Panc1 (cell line): ENCODE results near the gene NUP93. TPM values are rescaled to one million over a fixed set of nuclear protein-coding genes. Genes with fewer than 3 reads are reported as not detected.

Experiments used
- ATAC-seq: fragments of 200-7000 bp; cut with Tn5 transposase; 2 replicates; pipeline ENCODE4 v1.9.1; 2020; ENCODE audit warnings: mild to moderate bottlenecking, moderate library complexity
- BruUV-seq: library from RNA; stranded (reverse); fragments of 400-500 nt; replicated peaks from 2 replicates; lab custom pipeline; 2021; lab: Mats Ljungman, UMichigan
- CTCF ChIA-PET: fragments of 300-600 bp; sonication (Branson Sonifier 250); formaldehyde crosslinking; loops from one replicate; lab custom pipeline; 2022; ENCODE audit warnings: antibody characterized with exemption; lab: Charles Lee
- POLR2A ChIA-PET: fragments of 300-600 bp; sonication (Branson Sonifier 250); formaldehyde crosslinking; loops from one replicate; lab custom pipeline; 2022; ENCODE audit warnings: antibody characterized with exemption; lab: Charles Lee
- DNase-seq: peaks from one replicate; pipeline ENCODE4 v3.0.0-alpha.2; 2010; ENCODE audit warnings: low read depth, low spot score
- H3K27ac ChIP-seq: 2 replicates; pipeline ENCODE4 v1.5.1; 2011; ENCODE audit warnings: mild to moderate bottlenecking, low read length, inconsistent platforms
- H3K27me3 ChIP-seq: fragments of 200-500 bp; sonication (Bioruptor generic); 2 replicates; pipeline ENCODE4 v1.6.0; 2014; ENCODE audit warnings: low read length, inconsistent platforms; ENCODE audit not compliant: control insufficient read depth, insufficient read depth
- H3K36me3 ChIP-seq: fragments of 200-500 bp; sonication (Bioruptor generic); 2 replicates; pipeline ENCODE4 v1.5.1; 2014; ENCODE audit warnings: inconsistent platforms, mild to moderate bottlenecking, low read length, moderate library complexity; ENCODE audit not compliant: control insufficient read depth, insufficient read depth
- H3K4me1 ChIP-seq: 2 replicates; pipeline ENCODE4 v1.5.1; 2011; ENCODE audit warnings: inconsistent platforms, mild to moderate bottlenecking, low read length, moderate library complexity; ENCODE audit not compliant: control insufficient read depth, insufficient read depth
- H3K4me3 ChIP-seq, 2 experiments: 2 replicates each; pipeline ENCODE4 v1.5.1; 2011 to 2012; ENCODE audit warnings: low read depth in 2 of 2, low read length in 2 of 2, mild to moderate bottlenecking in 2 of 2, inconsistent platforms in 1 of 2, moderate library complexity in 1 of 2
- H3K9me3 ChIP-seq: fragments of 200-500 bp; sonication (Bioruptor generic); 2 replicates; pipeline ENCODE4 v1.5.1; 2014; ENCODE audit warnings: low read depth, mild to moderate bottlenecking, inconsistent platforms, low read length, moderate library complexity; ENCODE audit not compliant: control insufficient read depth, insufficient read depth
- POLR2AphosphoS5 ChIP-seq: IDR thresholded peaks from 2 replicates; pipeline ENCODE4 v1.6.1; 2012; ENCODE audit warnings: mild to moderate bottlenecking, low read depth, low read length, moderate library complexity
- SIN3A ChIP-seq: IDR thresholded peaks from 2 replicates; pipeline ENCODE4 v1.6.1; 2012; ENCODE audit warnings: low read depth, mild to moderate bottlenecking, low read length, moderate library complexity, borderline replicate concordance; ENCODE audit not compliant: insufficient read depth
- TCF7L2 ChIP-seq: IDR thresholded peaks from 2 replicates; pipeline ENCODE4 v1.6.1; 2011; ENCODE audit warnings: mild to moderate bottlenecking, low read depth, low read length, inconsistent platforms
- in situ Hi-C: cut with HindIII; loops from 2 replicates; pipeline ENCODE4 v1.10.0; 2016; ENCODE audit warnings: low sequenced_read_pairs, low pct_unique_long_range_greater_than_20kb
- intact Hi-C: fragments of 100-400 bp; cut with micrococcal nuclease; formaldehyde crosslinking; loops from one replicate; pipeline ENCODE4 v1.10.0; 2022; ENCODE audit not compliant: unreplicated experiment
- total RNA-seq: library from RNA; stranded (reverse); gene quantifications from one replicate; pipeline ENCODE4 v1.2.1, GENCODE V29; 2021; ENCODE audit not compliant: unreplicated experiment
- TF ChIP-seq, protein P1 (sequence below), 2 experiments: IDR thresholded peaks; 2 replicates each; pipeline ENCODE4 v1.6.1; 2011 to 2012; ENCODE audit warnings: low read depth in 2 of 2, control low read depth in 1 of 2, low read length in 1 of 2, mild to moderate bottlenecking in 1 of 2, moderate library complexity in 1 of 2; ENCODE audit not compliant: insufficient read depth in 1 of 2
- TF ChIP-seq, protein P2 (sequence below): fragments of 450-650 bp; IDR thresholded peaks from 2 replicates; pipeline ENCODE4 v1.5.1; 2017; ENCODE audit warnings: mild to moderate bottlenecking

NUP93 gene
- total RNA-seq, 1 experiment from 2014 or later: 88.5 TPM

DNA sequence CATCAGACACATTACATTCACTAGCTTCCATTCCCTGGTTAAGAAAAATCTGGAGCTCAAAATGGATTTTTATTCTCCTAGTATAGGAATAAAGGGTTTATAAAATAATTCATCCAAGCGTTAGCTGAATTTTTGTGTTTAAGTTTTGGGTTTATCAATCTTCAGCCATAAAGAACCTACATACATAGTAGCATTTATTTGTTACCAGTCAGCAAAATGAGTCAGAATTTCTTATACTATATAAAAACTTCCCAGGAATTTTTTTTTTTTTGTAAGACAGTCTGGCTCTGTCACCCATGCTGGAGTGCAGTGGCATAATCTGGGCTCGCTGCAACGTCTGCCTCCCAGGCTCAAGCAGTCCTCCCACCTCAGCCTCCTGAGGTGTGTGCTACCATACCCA lies 94.9 kb downstream of the NUP93 start:
- no peaks in the 10 kb centered on the region for H3K4me1 ChIP-seq
- intact Hi-C loops: no loop called here
- in situ Hi-C loops: no loop called here
- H3K9me3 ChIP-seq: no peaks in the 10 kb centered on the region
- no peak overlapping the region for H3K4me3 ChIP-seq
- H3K27ac ChIP-seq: no peak overlapping the region
- CTCF ChIA-PET: no interaction called here
- no TSS peak for BruUV-seq
- POLR2A ChIA-PET: no interaction called here
- no peak for DNase-seq
- TF ChIP-seq, protein P1, sequence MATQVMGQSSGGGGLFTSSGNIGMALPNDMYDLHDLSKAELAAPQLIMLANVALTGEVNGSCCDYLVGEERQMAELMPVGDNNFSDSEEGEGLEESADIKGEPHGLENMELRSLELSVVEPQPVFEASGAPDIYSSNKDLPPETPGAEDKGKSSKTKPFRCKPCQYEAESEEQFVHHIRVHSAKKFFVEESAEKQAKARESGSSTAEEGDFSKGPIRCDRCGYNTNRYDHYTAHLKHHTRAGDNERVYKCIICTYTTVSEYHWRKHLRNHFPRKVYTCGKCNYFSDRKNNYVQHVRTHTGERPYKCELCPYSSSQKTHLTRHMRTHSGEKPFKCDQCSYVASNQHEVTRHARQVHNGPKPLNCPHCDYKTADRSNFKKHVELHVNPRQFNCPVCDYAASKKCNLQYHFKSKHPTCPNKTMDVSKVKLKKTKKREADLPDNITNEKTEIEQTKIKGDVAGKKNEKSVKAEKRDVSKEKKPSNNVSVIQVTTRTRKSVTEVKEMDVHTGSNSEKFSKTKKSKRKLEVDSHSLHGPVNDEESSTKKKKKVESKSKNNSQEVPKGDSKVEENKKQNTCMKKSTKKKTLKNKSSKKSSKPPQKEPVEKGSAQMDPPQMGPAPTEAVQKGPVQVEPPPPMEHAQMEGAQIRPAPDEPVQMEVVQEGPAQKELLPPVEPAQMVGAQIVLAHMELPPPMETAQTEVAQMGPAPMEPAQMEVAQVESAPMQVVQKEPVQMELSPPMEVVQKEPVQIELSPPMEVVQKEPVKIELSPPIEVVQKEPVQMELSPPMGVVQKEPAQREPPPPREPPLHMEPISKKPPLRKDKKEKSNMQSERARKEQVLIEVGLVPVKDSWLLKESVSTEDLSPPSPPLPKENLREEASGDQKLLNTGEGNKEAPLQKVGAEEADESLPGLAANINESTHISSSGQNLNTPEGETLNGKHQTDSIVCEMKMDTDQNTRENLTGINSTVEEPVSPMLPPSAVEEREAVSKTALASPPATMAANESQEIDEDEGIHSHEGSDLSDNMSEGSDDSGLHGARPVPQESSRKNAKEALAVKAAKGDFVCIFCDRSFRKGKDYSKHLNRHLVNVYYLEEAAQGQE (IDR thresholded peaks at IDR 0.05; ENCODE audit: insufficient read depth in 1 of 2, low read depth in 2 of 2, low read length in 1 of 2): no peak
- TF ChIP-seq, protein P2, sequence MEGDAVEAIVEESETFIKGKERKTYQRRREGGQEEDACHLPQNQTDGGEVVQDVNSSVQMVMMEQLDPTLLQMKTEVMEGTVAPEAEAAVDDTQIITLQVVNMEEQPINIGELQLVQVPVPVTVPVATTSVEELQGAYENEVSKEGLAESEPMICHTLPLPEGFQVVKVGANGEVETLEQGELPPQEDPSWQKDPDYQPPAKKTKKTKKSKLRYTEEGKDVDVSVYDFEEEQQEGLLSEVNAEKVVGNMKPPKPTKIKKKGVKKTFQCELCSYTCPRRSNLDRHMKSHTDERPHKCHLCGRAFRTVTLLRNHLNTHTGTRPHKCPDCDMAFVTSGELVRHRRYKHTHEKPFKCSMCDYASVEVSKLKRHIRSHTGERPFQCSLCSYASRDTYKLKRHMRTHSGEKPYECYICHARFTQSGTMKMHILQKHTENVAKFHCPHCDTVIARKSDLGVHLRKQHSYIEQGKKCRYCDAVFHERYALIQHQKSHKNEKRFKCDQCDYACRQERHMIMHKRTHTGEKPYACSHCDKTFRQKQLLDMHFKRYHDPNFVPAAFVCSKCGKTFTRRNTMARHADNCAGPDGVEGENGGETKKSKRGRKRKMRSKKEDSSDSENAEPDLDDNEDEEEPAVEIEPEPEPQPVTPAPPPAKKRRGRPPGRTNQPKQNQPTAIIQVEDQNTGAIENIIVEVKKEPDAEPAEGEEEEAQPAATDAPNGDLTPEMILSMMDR: no peak
- no peak for TF ChIP-seq SIN3A
- TF ChIP-seq POLR2AphosphoS5: no peak
- no peak for TF ChIP-seq TCF7L2
- no peaks in the 10 kb centered on the region; the same call in 1 of the 2 replicates for H3K36me3 ChIP-seq
- ATAC-seq: no peak
- H3K27me3 ChIP-seq: no peaks in the 10 kb centered on the region

GRCh38 chr16:56825826-56826225 lies 95.9 kb downstream of the NUP93 start:
- Histone ChIP-seq H3K9me3 (no peaks in the 10 kb centered on the region), H3K27me3 (no peaks in the 10 kb centered on the region), H3K4me1 (no peaks in the 10 kb centered on the region), H3K4me3 (no peak overlapping the region), H3K36me3 (no peaks in the 10 kb centered on the region; the same call in 1 of the 2 replicates), H3K27ac (no peak overlapping the region)
- no TSS peak for BruUV-seq
- intact Hi-C loops: no loop called here
- no peak for TF ChIP-seq POLR2AphosphoS5
- TF ChIP-seq TCF7L2: no peak
- TF ChIP-seq, protein P2: no peak
- no peak for TF ChIP-seq SIN3A
- TF ChIP-seq, protein P1 (IDR thresholded peaks at IDR 0.05; ENCODE audit: insufficient read depth in 1 of 2, low read depth in 2 of 2, low read length in 1 of 2): no peak
- ChIA-PET POLR2A (no interaction called here), CTCF (no interaction called here)
- in situ Hi-C loops: no loop called here
- no peak for DNase-seq
- ATAC-seq: no peak
